Activated T-cell treated with anti-CD3 and anti-CD28 coated beads for 48 hours (primary cell): ENCODE measurements around the gene DAD1.

ENCODE experiments used
- DNase-seq: peaks from one replicate; pipeline ENCODE4 v3.0.0-alpha.2; 2020; ENCODE audit warnings: low read depth

Gene DAD1

GRCh38 chr14:22536853-22537338 lies 52.1 kb downstream of the DAD1 start:
- peak; percentile 77 for DNase-seq

- no peak for DNase-seq
These were observed 53.1 kb downstream of the DAD1 start for GRCh38 chr14:22535916-22536315.

- no peak for DNase-seq
These were observed 53.9 kb downstream of the DAD1 start for GRCh38 chr14:22535126-22535525.

- no peak for DNase-seq
These were observed 54.5 kb downstream of the DAD1 start for GRCh38 chr14:22534547-22534946.

- no peak for DNase-seq
These were observed 55.2 kb downstream of the DAD1 start for GRCh38 chr14:22533739-22534359.

- DNase-seq, result no peak
These were observed 55.8 kb downstream of the DAD1 start for GRCh38 chr14:22533057-22533704.

- DNase-seq, result no peak
These were observed 56.5 kb downstream of the DAD1 start for GRCh38 chr14:22532345-22533056.

GRCh38 chr14:22531451-22532344 lies 57.3 kb downstream of the DAD1 start:
- DNase-seq, result no peak

GRCh38 chr14:22530127-22530526 lies 58.9 kb downstream of the DAD1 start:
- no peak for DNase-seq

GRCh38 chr14:22526744-22527143 lies 62.3 kb downstream of the DAD1 start:
- no peak for DNase-seq

- no peak for DNase-seq
These were observed 62.8 kb downstream of the DAD1 start for GRCh38 chr14:22526218-22526617.

- no peak for DNase-seq
These were observed 64.3 kb downstream of the DAD1 start for GRCh38 chr14:22524784-22525161.

GRCh38 chr14:22524115-22524783 lies 64.8 kb downstream of the DAD1 start:
- no peak for DNase-seq

GRCh38 chr14:22523283-22523682 lies 65.7 kb downstream of the DAD1 start:
- no peak for DNase-seq

- no peak for DNase-seq
These were observed 66.5 kb downstream of the DAD1 start for GRCh38 chr14:22522466-22522957.

GRCh38 chr14:22521449-22522239 lies 67.4 kb downstream of the DAD1 start:
- no peak for DNase-seq

GRCh38 chr14:22520796-22521195 lies 68.2 kb downstream of the DAD1 start:
- DNase-seq, result no peak

GRCh38 chr14:22519877-22520685 lies 68.9 kb downstream of the DAD1 start:
- DNase-seq, result no peak

GRCh38 chr14:22518073-22518472 lies 71.0 kb downstream of the DAD1 start:
- DNase-seq, result no peak
